T47D (cell line): ENCODE measurements around the gene ADCY7.

Source experiments
- DNase-seq, 2 experiments: peaks; one replicate each; pipeline versions ENCODE4 v3.0.0 to v3.0.0-alpha.2; 2011 to 2012; ENCODE audit warnings: low read depth in 1 of 2, low spot score in 1 of 2
- JUND ChIP-seq: IDR thresholded peaks from 2 replicates; pipeline ENCODE4 v1.6.1; 2012; ENCODE audit warnings: low read depth
- in situ Hi-C: cut with HindIII; loops from 2 replicates; pipeline ENCODE4 v1.10.0; 2016; ENCODE audit warnings: low sequenced_read_pairs, low pct_unique_long_range_greater_than_20kb

Gene ADCY7

GRCh38 chr16:50311134-50311528, 44.8 kb downstream of the ADCY7 start:
- in situ Hi-C loops: no loop called here
- no peak for TF ChIP-seq JUND
- DNase-seq: no peak

- DNase-seq: no peak
- in situ Hi-C loops: no loop called here
- no peak for TF ChIP-seq JUND
Observed at GRCh38 chr16:50311891-50312501, 45.6 kb downstream of the ADCY7 start.

GRCh38 chr16:50313596-50314478, 47.5 kb downstream of the ADCY7 start:
- no peak for TF ChIP-seq JUND
- in situ Hi-C loops: no loop called here
- DNase-seq: no peak

DNA sequence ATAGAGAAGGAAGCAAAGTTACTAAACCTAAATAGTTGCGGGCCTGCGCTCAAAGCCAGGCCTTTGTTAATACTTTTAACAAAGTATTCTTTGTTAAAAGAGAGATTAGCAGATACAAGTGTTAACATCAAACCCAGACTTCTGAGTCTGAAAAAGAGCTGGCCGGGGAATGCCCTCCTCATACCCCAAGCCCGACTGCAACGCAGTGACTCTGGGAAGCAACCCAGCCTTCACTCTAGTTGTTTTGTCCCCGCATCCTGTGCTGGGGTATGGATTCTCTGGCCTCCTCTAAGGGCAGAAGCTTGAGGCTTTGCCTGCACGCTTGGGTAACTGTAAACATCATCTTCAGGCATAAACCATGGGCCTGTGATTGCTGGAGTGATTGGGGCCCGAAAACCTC, 48.3 kb downstream of the ADCY7 start:
- in situ Hi-C loops: no loop called here
- no peak for DNase-seq
- no peak for TF ChIP-seq JUND

GRCh38 chr16:50315346-50315997, 49.1 kb downstream of the ADCY7 start:
- in situ Hi-C loops: no loop called here
- no peak for TF ChIP-seq JUND
- DNase-seq: no peak

DNA sequence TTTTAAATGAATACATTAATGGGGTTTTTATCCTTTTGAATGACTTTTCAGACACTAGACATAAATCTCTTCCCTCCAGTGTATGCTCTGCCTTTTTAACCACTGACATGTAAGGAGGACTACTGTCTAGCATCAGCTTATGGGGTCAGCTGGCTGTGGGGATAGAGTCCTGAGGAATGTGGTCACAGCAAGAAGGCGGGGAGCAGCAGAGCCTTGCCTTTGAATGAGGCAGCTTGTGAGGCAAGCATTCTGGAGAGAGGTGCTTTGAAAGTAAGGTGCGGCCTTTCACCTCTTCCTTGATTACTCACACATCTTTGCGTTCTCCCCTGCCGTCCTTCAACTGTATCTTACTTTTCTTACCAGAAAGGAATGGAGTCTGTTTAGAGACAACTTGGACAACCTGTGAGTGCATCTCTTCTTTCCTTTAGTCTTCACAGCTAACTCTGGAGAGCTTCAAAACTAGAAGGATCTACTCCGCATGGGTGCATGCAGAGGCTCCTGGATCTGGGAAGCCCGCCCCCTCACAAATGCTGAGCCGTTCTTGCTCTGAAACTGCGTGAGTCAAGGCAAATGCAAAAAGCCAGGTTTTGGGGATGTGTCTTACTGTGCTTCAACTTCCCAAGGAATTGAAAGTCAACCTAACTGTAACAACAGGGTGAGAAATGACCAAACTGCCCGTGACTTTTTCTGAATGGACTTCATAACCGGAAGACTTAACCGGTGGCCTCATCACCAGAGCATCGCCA, 49.9 kb downstream of the ADCY7 start:
- DNase-seq: no peak
- no peak for TF ChIP-seq JUND
- in situ Hi-C loops: no loop called here

GRCh38 chr16:50316848-50317630, 50.7 kb downstream of the ADCY7 start:
- no peak for DNase-seq
- in situ Hi-C loops: no loop called here

DNA sequence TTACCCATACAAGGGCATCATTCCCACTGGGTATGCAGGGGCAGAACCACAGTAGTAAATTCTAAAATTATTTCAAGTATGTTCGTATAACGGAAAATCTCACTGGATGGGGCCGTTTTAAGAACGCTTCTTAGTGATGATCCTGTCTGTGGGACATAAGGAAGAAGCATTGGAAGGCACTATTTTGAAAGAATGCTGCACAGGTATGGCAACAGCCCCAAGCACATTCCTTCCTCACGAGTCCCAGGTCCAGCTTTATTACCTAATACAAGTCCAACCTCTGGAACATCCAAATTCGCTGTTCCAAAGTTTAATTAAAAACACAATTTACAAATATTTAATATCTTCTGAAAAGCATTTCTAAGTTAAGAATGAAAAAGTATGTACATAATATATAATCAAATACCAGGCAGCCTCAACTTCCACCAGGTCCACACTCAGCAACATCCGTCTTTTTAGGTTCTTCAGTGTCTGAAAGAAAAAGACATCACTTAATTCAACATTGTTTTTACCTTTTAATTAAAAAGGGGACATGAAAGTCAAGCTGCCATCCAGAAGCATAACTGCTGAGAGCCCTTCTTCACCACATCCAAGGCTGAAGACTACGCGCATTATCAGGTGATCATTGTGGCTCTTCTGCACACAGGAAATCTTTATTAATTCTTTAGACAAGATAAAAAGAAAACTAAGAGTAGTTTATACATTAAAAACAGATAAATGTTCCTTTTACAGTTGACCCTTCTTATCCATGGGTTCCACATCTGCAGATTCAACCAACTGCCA, 52.6 kb downstream of the ADCY7 start:
- no peak for TF ChIP-seq JUND

More at GRCh38 chr16:50316848-50317630, 50.7 kb downstream of the ADCY7 start:
- TF ChIP-seq JUND: no peak

GRCh38 chr16:50320310-50320709, 54.0 kb downstream of the ADCY7 start:
- TF ChIP-seq JUND: no peak
- in situ Hi-C loops: no loop called here
- no peak for DNase-seq

More for the DNA sequence above, 52.6 kb downstream of the ADCY7 start:
- DNase-seq: no peak
- in situ Hi-C loops: no loop called here

- in situ Hi-C loops: no loop called here
- no peak for TF ChIP-seq JUND
- DNase-seq: no peak
Observed at GRCh38 chr16:50322333-50322732, 56.0 kb downstream of the ADCY7 start.
